Measurements from ENCODE around the gene HOGA1.
"Not testable (repeated sequence)": the region's sequence is repeated elsewhere in the genome, so short reads cannot be mapped to it uniquely, and the experiment has no call there.

The HOGA1 gene

DNA sequence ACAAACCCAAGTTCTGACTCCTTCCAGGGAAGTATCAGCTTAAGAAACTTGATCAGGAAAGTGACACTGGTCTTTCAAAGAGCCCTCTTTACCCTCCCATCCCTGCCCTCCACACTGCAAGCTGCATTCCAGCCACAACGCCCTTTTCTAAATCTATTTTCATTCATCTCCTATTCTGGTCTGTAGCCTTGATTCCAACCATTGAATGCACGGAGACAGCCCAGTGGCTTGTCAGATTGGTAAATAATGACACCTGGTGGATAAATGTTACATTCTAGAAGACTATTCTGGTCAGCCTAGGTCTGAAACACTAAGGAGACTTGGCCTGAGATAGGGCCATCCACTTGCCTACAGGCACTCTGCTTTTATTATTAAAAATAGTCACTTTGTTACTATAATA is 28.2 kb downstream of the HOGA1 start:
- DNase-seq: peak; percentile 12

DNA sequence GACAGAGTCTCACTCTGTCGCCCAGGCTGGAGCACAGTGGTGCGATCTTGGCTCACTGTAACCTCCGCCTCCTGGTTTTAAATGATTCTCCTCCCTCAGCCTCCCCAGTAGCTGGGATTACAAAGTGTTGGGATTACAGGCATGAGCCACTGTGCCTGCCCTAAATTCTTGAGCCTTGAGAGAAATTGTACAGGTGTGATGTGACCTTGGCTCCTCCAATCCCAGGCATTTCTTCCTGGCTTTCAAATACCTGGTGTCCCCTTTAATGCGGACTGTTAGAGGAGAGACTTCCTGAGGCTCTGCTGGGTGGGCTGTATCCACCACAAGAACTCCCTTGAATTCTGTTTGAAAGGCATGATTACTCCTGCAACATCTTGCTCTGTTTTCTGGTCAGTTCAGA is 34.1 kb downstream of the HOGA1 start:
- no peak for DNase-seq

DNA sequence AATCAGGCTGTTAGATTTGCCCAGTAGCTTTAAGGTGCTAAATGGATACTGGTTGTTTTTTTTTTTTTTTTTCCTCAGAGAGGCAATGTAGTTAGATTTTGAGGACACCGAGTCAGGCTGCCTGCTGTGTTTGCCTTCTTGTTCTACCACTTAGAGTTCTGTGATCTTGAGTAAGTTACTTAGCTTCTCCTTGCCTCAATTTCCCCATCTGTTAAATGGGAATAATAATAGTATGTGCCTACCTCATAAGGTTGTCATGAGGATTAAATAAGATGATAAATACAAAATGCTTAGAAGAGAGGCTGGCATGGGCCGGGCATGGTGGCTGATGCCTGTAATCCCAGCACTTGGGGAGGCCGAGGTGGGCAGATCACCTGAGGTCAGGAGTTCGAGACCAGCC is 34.5 kb downstream of the HOGA1 start:
- DNase-seq: no peak

DNA sequence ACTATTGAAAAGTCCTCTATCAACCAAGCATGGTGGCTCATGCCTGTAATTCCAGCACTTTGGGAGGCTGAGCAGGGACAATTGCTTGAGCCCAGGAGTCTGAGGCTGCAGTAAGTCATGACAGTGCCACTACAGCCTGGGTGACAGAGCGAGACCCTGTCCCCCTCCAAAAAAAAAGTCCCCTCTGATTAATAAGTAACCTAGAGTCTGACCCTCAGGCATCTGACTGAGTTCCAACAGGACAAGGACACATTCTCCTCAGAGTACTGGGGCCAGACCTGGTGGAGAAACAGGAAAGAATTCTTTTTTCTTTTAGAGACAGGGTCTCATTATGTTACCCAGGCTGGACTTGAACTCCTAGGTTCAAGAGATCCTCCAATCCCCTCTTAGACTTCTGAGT is 39.1 kb downstream of the HOGA1 start:
- DNase-seq: no peak

DNA sequence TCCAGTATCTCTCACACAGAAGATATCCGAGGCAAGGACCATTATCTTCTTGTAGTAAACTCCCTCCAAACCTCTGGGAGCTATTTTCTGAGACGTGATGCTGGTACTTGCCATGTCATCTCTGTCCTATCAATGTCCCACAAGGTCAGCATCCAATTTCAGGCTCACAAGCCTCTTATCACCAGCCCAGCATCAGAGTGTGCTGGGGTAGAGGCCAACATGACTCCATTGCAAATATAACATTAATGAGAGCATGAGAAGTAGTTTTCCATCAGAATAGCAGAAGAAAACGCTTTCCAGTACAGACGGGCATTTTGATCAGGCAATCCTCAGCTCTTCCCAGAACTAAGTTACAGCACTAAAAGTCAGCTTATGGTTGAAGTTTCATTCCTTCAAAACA is 43.5 kb downstream of the HOGA1 start:
- no peak for DNase-seq

DNA sequence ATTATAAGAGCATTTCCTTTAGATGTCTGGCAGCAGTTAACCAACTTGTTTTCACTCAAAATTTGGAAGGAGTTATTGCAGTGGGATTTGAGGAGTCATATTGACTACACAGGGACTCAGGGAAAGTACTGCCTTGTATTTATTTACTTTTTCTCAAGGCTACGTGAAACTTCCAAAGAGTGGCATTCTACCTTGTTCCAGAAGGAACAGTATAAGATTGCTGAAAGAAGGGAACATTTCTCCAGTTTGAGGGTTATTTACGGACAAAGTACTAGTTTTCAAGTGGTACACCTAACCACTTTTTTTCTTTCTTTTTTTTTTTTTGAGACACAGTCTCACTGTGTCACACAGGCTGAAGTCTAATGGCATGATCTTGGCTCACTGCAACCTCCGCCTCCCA is 44.0 kb downstream of the HOGA1 start:
- no peak for DNase-seq

DNA sequence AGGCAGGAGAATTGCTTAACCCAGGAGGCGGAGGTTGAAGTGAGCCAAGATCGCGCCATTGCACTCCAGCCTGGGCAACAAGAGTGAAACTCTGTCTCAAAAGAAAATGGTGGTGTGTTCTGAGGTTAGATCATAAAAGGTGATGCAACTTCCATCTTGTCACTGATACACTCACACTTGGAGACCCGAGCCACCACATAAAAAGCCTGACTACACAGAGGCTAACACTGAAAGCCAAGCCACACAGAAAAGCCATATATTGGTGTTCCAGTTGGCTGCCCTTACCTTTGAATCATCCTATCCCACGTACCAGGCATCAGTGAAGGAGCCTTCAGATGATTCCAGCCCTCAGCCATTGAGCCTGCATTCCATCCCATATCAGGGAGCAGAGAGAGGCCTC is 45.1 kb downstream of the HOGA1 start:
- DNase-seq: no peak

DNA sequence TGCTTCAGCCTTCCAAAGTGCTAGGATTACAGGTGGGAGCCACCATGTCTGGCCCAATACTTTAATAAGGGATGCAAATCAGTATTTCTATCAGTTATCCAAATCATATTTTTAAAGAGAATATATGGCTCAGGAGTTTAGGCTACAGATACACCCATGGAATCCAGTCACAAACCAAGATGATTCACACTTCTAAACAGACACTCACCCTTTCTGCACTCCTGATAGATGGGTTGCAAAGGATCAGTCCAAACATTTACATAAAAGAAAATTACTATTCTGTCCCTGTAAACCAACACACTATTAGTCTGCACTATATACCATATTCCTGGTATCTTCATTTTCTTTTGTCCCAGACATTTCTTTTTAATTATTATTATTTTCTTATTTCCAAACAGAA is 46.9 kb downstream of the HOGA1 start:
- no peak for DNase-seq

DNA sequence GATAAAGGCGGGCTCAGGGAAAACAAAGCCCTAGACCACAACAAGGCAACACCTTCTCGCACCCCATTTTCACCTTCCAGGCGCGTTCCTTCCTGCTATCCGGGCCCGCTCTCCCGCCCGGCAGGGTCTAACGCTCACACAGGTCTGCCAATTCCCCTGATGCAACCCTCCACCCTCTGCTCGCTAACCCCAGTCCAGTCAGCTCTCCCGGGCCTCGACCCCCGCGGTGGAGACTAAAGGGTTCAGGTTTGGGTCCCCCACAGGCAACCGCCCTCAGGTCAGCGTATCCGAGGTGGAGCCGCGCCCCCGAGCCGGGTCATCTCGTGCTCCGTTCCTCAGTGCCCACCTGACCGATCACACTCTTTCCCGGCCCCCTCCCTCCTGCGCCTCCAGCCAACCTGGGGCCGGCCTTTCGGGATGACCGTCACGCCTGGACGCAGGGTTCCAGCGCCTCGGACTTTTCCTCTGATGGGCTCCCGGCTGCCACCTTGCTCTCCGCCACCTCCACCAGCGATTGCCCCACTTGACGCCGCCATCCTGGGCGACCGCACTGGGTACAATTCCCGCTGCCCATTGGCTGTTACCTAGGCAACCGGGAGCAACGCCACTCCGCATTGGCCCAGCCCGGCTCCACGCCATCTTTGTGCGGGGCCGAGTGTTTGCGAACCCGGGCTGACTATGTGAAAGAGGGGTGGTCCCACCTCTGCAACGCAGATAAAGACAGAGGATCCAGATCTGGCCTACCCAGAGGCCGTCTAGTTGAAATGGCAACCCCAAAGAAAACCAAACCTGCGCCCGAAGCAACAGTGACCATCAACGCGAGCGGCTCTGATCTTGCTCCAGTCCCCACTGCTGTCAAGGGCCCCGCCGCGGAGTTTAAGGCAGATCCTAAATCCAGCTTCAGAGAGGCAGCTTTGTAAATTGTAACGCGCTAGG is 49.0 kb downstream of the HOGA1 start, which contains the start of gene MORN4:
Gene MORN4 (minus strand): TSS at position 552 of the 936 bp plus-strand sequence. CDS start 13,847 bp downstream, outside the sequence.
- peak; percentile 98 for DNase-seq

DNA sequence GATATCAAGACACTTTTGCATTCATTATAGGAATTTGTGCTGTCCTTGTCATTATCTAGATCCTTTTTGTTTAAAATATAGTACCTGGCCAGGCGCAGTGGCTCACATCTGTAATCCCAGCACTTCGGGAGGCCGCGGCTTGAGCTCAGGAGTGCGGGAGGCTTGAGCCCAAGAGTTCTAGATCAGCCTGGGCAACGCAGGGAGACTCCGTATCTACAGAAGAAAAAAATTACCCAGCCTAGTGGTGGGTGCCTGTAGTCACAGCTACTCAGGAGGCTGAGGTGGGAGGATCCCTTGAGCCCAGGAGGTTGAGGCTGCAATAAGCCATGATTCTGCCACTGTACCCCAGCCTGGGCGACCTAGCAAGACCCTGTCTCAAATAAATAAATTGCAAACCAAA is 49.7 kb downstream of the HOGA1 start:
- no peak for DNase-seq

DNA sequence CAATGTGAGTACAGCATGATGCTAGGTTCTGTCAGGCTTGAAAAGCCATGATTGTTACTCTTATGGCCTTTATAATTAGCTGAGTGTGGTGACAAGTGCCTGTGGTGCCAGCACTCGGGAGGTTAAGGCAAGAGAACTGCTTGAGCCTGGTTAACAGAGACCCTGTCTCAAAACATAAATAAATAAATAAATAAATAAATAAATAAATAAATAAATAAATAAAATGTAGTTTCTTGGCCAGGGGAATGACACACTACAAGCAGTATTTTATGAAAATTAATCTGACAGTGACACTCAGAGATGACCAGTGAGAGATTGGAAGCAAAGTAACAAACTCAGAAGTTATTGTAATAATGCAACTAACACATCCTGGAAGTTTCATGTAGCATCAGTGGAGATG is 51.4 kb downstream of the HOGA1 start:
- DNase-seq: no peak

DNA sequence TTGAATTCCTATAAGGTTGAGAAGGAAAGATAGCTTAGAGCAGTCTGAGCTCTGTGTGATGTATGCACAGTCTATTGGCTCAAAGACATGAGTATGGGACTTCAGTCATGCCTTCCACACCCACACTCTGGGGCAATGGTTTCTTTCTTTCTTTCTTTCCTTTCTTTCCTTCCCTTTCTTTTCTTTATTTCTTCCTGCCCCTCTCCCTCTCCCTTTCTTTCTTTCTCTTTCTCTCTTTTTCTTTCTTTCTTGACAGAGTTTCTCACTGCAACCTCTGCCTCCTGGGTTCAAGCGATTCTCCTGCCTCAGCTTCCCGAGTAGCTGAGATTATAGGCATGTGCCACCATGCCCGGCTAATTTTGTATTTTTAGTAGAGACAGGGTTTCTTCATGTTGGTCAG is 54.9 kb downstream of the HOGA1 start:
- DNase-seq: not testable (repeated sequence)

DNA sequence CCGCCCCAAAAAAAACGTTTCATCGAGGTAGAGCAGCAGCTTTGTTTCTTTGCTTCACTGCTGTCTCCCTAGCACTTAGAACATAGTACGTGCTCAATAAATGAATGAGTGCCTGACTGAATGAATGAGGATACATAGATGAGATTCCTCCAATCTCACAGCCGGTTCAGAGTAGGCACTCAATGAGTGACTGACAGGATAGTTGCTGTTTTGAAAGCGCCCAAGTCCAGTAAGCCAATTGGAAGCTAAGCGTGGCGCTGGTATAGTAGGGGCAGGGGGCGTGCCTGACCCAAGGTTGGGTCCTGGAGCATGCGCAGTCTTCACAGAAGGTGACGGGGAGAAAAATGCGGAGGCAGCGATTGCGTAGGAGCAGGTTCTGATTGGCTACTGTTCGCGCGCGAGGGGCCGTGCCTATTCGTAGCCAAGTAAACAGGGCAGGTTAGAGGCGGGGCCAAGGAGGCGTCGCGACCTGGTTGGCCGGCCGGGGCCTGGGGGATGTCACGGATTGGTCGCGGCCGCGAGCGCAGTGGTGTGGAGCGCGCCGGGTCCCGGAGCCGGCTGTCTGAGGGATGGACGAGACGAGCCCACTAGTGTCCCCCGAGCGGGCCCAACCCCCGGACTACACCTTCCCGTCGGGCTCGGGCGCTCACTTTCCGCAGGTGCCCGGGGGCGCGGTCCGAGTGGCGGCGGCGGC is 56.1 kb downstream of the HOGA1 start, which contains the start of gene PI4K2A:
Gene PI4K2A (plus strand): TSS at position 498 of the 694 bp plus-strand sequence. CDS start 72 bp downstream, at position 570.
- DNase-seq: peak; percentile 100

DNA sequence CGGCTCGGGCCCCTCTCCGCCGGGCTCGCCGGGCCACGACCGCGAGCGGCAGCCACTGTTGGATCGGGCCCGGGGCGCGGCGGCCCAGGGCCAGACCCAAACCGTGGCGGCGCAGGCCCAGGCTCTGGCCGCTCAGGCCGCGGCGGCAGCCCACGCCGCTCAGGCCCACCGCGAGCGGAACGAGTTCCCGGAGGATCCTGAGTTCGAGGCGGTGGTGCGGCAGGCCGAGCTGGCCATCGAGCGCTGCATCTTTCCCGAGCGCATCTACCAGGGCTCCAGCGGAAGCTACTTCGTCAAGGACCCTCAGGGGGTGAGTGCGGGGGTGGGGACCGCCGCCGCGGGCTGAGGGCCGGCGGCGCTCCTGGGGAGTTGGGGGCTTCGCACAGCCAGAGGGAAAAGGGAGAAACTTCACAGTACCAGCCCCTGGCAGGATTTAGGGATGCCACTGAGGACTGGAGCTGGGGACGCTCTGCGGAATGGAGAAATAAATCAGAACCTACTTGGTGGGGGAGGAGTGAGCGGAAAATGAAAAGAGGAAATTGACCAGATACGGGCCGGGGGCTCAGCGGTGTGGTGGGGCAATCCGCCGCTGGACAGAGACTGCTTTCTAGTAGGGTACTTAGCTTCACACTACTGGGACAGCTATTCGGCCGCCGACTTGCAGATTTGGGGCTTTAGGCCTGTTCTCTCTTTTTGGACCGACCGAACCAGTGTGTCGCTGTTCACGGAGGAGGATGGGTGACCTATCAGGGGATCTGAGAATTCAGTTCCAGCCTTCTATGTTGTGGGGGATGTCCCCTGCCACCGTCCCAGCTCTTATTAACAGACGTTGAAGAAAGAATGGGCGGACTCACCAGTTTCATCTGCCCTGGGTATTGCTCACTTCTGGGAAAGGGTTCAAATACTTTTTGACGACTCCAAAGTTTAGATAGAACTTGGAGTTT is 57.0 kb downstream of the HOGA1 start:
- peak; percentile 75 for DNase-seq

DNA sequence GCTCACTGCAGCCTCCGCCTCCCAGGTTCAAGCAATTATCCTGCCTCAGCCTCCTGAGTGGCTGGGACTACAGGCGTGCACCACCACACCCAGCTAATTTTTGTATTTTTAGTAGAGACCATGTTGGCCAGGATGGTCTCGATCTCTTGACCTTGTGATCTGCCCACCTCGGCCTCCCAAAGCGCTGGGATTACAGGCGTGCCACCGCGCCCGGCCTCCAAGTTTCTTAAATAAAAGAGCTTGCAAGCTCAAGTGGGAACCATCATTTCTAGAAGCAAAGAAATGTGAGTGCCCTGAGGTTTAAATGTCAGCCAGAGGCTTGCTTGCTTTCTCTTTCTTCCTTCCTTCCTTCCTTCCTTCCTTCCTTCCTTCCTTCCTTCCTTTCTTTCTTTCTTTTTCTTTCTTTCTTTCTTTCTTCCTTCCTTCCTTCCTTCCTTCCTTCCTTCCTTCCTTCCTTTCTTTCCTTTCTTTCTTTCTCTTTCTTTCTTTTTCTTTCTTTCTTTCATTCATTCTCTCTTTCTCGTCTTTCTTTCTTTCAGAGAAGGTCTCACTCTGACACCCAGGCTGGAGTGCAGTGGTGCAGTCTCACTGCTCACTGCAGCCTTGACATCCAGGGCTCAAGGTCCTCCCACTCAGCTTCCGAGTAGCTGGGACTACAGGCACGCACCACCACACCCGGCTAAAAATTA is 58.4 kb downstream of the HOGA1 start:
- not testable (repeated sequence) for DNase-seq

DNA sequence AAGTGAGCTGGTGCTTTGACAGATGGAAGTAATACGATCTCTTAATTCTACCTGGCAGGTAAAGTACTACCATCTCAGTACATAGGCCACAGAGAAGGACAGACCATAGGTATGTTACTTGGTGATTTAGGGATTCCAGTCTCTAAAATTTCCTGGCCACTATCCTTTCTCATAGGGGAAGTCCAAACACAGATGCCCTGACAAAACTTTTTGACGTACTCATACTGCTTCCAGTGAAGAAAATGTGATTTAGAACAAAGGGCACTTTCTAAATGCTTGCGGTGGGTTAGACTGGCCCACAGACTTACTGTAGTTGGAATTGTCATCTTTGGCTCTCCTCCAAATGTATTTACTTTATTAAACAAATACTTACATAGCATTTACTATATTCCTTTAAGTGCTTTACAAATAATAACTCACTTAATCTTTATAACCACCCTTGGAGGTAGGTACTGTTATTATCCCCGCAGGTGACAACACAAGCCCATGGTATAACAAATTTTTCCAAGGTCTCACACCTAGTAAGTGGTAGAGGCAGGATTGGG is 59.3 kb downstream of the HOGA1 start:
- no peak for DNase-seq

DNA sequence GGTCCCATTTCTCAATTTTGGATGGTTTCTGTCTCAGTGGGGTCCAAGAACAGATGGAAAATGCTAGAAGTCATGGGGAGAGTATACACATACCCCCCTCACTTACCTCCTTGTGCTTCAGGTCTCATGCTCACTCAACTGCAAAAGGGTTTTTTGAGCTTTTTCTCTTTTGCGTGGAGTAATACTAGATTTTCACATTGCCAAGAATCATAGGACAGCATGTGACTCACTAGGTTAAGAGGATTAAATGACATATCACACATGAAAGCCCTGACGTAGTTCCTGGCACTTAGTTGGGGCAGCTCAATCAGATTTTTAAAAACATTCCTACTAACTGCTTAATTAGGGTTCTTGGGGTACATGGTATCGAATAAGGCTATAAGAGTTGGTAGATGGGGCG is 60.7 kb downstream of the HOGA1 start:
- DNase-seq: peak; percentile 12

DNA sequence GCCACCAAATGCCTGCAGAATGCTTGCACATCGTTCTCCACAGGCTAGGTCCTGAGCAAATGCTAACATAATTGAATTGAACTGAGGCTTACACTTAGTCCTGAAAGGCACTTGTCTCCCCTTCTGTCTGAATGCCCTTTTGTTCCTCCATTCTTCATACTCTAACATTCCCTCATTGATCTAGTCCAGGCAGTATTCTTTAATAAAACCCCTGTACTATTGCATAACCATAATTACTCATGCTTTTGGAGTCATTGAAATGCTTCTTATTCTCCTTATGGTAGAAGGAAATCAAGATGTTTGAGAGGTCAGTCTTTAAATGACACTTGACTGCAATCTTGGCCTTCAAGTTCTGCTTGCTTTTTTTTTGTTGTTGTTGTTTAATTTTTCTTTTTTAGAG is 63.4 kb downstream of the HOGA1 start:
- no peak for DNase-seq

DNA sequence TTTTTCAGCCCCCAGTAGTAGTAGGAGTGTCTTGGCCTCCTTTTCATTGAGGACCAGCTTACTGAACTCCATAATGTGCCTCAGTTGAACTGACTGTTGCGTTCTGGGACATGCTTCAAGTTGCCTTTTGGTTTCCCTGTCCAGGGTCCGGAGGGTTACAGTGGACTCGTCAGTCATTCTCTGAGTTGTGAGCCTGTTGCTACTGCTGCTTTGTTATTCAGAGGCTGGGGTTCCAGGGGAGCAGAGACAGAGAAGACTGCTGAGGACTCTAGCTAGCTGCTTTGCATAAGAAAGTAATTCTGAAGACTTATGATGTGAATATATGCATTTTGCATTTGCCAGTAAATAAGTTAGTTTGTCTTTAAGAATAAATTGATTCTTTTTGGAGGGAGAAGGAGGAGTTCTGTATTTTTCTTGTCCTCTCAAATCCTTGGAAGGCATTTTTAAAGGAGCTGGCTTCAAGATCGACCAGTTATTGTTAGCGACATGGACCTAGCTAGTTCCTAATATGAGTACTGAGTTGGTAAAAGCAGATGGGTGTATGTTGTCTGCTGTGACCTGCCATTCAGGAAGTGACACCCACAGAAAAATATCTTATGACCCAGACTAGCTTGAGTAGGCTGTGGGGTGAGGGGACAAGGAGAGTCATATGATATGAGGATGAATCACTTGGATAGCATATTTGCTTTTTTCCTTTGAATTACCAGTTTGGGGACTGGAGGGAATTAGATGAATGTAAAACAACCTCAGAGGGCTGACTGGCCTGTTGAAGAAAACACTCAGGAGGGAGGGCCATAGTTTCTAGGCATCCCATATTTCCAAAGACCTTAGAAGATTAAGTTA is 64.6 kb downstream of the HOGA1 start:
- peak; percentile 6 for DNase-seq

DNA sequence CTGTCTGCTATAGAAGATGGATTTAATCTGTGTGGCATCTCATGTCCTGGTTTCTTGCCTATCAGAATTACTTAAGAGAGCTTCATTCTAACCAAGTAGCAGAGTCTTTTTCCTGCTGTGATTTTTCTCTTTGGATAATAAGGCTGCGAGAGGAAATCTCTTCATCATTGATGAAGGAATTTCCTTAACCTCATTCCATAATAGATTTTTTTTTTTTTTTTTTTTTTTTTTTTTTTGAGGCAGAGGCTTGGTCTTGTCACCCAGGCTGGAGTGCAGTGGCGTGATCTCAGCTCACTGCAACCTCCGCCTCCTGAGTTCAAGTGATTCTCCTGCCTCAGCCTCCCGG is 65.2 kb downstream of the HOGA1 start:
- not testable (repeated sequence) for DNase-seq

DNA sequence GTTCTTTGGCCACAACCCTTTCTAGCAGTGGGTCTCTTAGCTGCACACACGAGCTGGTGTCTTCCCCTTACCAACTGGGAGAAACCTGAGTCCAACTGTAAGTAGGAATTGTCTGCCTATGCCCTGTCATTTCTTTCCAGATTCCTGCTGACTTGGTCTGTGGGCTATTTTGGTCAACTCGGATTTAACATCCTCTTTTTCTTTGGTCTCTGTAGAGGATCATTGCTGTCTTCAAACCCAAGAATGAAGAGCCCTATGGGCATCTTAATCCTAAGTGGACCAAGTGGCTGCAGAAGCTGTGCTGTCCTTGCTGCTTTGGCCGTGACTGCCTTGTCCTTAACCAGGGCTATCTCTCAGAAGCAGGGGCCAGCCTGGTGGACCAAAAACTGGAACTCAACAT is 66.5 kb downstream of the HOGA1 start:
- no peak for DNase-seq
